Fibroblast of lung (primary cell): ENCODE results near the gene PPP4R3B.

Experiments
- CTCF ChIP-seq, 2 donors: IDR thresholded peaks in 1 of 2; conservative IDR thresholded peaks in 1 of 2; 1 replicate in 1 of 2; 2 replicates in 1 of 2; pipeline ENCODE4 v1.5.1; 2011 to 2012; ENCODE audit warnings: low read length in 2 of 2, control low read depth in 1 of 2, inconsistent platforms in 1 of 2, low read depth in 1 of 2, mild to moderate bottlenecking in 1 of 2
- EZH2 ChIP-seq: IDR thresholded peaks from 2 replicates; pipeline ENCODE4 v1.5.1; 2012; ENCODE audit warnings: low read length, control low read depth, mild to moderate bottlenecking; ENCODE audit errors: missing control alignments

- no peak for TF ChIP-seq CTCF (conservative IDR thresholded peaks at IDR 0.05 in 1 of 2, IDR thresholded peaks at IDR 0.05 in 1 of 2; ENCODE audit: low read depth in 1 of 2, low read length in 2 of 2)
- no peak for TF ChIP-seq EZH2
Observed at GRCh38 chr2:55595536-55595935, 21.9 kb downstream of the PPP4R3B start.
